C4-2B (cell line): ENCODE data around the gene ELFN2.

ENCODE experiments used
- H3K27ac ChIP-seq: fragments of 450-650 bp; 2 replicates; pipeline ENCODE4 v1.5.1; 2017
- ZFX ChIP-seq: fragments of 450-650 bp; IDR thresholded peaks from 2 replicates; pipeline ENCODE4 v1.6.1; 2017
- TF ChIP-seq, protein P1 (sequence below): fragments of 450-650 bp; conservative IDR thresholded peaks from 2 replicates; pipeline ENCODE4 v1.5.1; 2017; ENCODE audit warnings: mild to moderate bottlenecking

Gene ELFN2

GRCh38 chr22:37325039-37325395 lies 102.3 kb downstream of the ELFN2 start:
- no peak overlapping the region for H3K27ac ChIP-seq
- no peak for TF ChIP-seq ZFX
- TF ChIP-seq, protein P1, sequence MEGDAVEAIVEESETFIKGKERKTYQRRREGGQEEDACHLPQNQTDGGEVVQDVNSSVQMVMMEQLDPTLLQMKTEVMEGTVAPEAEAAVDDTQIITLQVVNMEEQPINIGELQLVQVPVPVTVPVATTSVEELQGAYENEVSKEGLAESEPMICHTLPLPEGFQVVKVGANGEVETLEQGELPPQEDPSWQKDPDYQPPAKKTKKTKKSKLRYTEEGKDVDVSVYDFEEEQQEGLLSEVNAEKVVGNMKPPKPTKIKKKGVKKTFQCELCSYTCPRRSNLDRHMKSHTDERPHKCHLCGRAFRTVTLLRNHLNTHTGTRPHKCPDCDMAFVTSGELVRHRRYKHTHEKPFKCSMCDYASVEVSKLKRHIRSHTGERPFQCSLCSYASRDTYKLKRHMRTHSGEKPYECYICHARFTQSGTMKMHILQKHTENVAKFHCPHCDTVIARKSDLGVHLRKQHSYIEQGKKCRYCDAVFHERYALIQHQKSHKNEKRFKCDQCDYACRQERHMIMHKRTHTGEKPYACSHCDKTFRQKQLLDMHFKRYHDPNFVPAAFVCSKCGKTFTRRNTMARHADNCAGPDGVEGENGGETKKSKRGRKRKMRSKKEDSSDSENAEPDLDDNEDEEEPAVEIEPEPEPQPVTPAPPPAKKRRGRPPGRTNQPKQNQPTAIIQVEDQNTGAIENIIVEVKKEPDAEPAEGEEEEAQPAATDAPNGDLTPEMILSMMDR, result no peak

GRCh38 chr22:37324340-37325038 lies 102.8 kb downstream of the ELFN2 start:
- TF ChIP-seq, protein P1, result no peak
- H3K27ac ChIP-seq, result no peak overlapping the region

DNA sequence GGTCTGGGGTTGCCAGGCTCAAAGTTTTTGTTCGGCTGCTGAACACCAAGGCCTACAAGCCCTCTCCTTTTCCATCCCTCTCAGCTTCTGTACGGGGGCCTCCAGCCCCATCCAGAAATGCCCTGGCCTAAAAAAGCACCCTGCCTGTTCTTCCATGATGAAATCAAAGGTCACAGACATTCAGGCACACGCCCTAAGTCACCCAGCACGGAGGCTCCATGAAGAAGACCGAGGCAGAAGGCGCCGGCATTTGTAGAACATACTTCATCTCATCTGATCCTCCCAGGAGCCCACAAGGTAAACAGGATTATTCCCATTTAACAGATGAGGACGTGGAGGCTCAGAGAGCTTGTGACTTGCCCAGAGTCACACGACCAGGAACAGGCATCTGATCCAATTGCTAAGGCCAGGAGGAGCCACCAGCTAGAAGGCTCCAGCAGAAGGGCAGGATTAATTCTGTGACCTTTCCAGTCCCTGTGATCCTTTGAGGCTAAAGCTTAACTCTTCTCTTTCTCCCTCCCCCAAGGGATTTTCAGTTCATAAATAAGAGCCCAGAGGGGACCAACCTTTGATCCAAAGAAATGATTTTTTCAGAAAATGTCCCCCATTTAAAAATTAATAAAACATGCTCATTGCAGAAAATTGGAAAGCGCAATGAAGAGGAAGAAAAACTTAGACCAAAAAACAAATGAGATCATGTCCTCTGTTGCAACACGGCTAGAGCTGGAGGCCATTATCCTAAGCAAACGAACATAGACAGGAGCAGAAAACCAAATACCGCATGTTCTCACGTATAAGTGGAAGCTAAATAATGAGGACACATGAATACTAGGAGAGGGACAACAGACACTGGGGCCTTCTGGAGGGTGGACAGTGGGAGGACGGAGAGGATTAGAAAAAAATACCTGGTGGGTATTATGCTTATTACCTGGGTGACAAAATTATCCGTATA lies 106.3 kb downstream of the ELFN2 start:
- no peak overlapping the region for H3K27ac ChIP-seq
- TF ChIP-seq ZFX, result no peak
- TF ChIP-seq, protein P1, result no peak

DNA sequence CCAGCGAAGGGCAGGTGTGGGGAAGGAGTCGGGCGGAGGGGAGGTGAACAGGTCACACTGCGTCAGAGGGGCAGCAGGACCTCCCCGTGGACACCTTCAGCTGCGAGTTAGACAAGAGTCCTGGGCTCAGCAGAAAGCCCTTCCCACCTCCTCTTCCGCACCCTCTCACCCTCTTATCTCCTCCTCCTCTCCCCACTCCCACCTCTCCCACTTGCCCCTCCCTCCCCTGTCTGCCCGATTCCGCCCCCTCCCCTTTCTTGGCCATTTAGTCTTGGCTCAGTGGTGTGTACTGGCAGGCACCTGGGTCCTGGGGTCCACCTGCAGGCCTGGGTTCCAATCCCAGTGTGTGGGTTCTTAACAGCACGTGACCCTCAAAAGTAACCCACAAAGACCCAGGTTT lies 107.8 kb downstream of the ELFN2 start:
- no peak for TF ChIP-seq ZFX
- TF ChIP-seq, protein P1, result no peak
- no peak overlapping the region for H3K27ac ChIP-seq

GRCh38 chr22:37318364-37319109 lies 108.7 kb downstream of the ELFN2 start:
- TF ChIP-seq ZFX, result no peak
- TF ChIP-seq, protein P1, result no peak
- no peak overlapping the region for H3K27ac ChIP-seq
